Measurements from ENCODE around the gene UBE4A.

GRCh38 chr11:118310271-118310670 is 49.1 kb upstream of the UBE4A start:
- TF ChIP-seq CTCF (IDR thresholded peaks at IDR 0.05; ENCODE audit: low read length) (no peak), EZH2 (IDR thresholded peaks at IDR 0.05; ENCODE audit: borderline replicate concordance, low read length) (no peak)

Data from OCI-LY1 (cell line).